ENCODE data around the gene FLRT1.

Gene FLRT1

DNA sequence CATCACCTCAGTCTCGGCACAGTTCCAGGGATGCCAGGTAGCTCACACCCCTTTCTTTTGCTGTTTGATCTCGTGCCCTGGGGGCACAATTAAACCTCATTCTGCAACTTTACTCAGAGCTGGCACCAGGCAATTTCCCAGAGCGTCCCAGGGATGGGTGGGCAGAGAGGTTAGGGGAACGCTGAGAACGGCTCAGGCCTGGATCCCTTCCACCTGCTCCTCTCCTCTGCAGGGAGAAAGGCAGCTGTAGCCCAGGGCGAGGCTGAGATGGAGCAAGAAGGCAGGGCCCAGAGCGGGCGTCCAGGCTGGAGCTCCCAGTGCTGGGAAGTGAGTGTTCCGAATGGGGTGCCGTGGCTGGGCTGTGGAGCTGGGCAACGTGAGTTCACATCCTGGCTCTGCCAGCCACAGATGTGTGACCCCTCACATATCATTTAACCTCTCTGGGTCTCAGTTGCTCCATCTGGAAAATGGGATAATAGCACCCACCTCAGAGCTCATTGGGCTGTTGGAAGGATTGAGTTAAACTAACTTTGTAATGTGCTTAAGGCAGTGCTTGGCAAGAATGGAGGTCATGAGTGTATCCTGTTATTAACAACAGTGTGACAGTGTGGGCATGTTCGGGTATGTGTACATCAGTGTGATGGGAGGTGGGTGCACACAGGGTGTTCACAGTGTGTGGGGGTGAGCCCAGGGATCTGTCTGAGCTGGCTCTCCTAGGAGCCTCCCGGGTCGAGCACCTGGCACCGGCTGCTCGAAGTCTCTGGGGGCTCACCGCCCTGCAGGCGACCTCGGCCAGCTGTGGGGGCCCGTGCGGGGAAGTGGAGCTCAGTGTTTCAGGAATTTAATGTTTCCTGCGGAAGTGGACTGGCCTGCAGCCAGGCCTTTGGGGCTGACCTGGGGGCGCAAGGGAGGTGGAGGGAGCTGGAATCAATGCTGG is 34.0 kb upstream of the FLRT1 start:
- TF ChIP-seq, protein P1, sequence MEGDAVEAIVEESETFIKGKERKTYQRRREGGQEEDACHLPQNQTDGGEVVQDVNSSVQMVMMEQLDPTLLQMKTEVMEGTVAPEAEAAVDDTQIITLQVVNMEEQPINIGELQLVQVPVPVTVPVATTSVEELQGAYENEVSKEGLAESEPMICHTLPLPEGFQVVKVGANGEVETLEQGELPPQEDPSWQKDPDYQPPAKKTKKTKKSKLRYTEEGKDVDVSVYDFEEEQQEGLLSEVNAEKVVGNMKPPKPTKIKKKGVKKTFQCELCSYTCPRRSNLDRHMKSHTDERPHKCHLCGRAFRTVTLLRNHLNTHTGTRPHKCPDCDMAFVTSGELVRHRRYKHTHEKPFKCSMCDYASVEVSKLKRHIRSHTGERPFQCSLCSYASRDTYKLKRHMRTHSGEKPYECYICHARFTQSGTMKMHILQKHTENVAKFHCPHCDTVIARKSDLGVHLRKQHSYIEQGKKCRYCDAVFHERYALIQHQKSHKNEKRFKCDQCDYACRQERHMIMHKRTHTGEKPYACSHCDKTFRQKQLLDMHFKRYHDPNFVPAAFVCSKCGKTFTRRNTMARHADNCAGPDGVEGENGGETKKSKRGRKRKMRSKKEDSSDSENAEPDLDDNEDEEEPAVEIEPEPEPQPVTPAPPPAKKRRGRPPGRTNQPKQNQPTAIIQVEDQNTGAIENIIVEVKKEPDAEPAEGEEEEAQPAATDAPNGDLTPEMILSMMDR (IDR thresholded peaks at IDR 0.05; ENCODE audit: low read depth, low read length), result no peak
- no peak for DNase-seq (ENCODE audit: extremely low read depth, low read depth)

- no peak for DNase-seq (ENCODE audit: extremely low read depth, low read depth)
- TF ChIP-seq, protein P1 (IDR thresholded peaks at IDR 0.05; ENCODE audit: low read depth, low read length), result no peak
These were observed 31.7 kb upstream of the FLRT1 start for GRCh38 chr11:64003807-64004589.

DNA sequence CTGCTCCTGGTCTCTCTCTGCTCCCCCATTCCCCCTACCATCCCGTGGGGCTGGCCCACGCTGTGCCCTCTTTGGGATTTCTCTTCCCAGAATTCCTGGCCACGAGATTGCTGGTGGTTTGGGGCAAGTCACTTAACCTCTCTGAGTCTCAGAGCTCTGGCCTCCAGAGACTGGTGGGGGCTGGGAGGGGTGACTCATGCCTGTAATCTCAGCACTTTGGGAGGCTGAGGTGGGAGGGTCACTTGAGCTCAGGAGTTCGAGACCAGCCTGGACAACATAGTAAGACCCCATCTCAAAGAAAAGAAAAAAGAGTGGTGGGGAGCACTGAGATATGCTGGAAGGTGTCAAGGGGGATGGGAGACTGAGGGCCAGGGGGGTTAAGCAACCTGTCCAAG is 31.1 kb upstream of the FLRT1 start:
- no peak for DNase-seq (ENCODE audit: extremely low read depth, low read depth)
- TF ChIP-seq, protein P1 (IDR thresholded peaks at IDR 0.05; ENCODE audit: low read depth, low read length), result no peak

DNA sequence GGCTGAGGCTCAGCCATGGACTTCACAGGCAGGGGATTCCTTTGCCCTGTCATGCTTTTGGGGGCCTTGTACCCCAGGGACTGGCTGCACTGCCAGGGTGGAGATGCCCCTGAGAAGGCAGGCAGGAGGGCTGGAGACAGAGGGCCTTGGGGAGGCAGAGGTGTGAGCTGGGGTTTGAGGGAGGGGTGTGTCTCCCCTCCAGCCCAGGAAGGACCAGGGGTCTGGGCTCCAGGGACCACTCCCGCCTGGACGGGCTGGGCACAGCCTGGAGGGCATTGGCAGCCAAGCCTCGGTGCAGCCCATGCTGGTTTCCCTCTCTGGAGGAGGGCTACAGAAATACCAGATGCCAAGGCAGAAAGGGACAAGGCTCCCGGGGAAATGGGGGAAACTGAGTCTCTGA is 30.0 kb upstream of the FLRT1 start:
- DNase-seq (ENCODE audit: extremely low read depth, low read depth), result no peak
- TF ChIP-seq, protein P1 (IDR thresholded peaks at IDR 0.05; ENCODE audit: low read depth, low read length), result no peak

GRCh38 chr11:64006398-64006797 is 29.3 kb upstream of the FLRT1 start:
- DNase-seq (ENCODE audit: extremely low read depth, low read depth), result no peak
- TF ChIP-seq, protein P1 (IDR thresholded peaks at IDR 0.05; ENCODE audit: low read depth, low read length), result no peak

GRCh38 chr11:64007160-64007628 is 28.5 kb upstream of the FLRT1 start:
- TF ChIP-seq, protein P1 (IDR thresholded peaks at IDR 0.05; ENCODE audit: low read depth, low read length), result no peak; the same call in 1 of the 2 replicates
- DNase-seq (ENCODE audit: extremely low read depth, low read depth), result no peak

All from AG09319 (cell line).